ENCODE measurements around the gene THSD4. TPM values are rescaled to one million over a fixed set of nuclear protein-coding genes. Genes with fewer than 3 reads are reported as not detected.

THSD4 gene
- total RNA-seq, 1 experiment from 2014 or later = 21.7 TPM

GRCh38 chr15:71336671-71337070, 221.4 kb downstream of the THSD4 start:
- DNase-seq (ENCODE audit: extremely low read depth, low read depth) = no peak

DNA sequence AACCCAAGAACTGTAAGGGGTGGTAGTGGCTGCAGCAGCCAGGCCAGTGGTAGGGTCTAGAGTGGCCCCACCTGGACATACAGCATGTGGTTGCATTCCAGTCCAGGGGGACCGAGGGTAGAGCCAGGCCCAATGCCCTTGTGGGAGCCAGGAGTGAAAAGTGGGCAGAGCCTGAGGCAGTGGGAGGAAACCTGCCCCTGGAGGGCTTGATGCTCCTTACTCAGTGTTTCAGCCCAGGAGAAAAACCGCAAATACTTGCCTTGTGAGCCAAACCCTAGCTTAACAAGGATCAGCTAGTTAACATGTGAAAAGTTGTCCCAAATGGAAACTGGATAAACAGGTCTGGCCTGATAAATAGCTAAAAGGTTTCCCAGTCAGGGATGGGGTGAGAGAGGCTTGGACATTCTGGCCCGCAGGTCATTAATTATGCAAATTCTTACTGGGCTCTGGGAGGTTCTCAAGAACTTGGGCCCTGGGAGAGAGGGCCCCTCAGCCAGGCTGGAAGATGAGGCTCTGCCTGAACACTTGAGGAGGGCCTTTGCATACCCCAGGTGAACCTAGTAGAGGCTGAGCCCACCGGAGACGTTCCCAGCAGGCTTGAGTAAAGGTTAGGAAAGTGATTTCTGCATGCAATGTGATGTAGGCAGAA, 222.1 kb downstream of the THSD4 start:
- DNase-seq (ENCODE audit: extremely low read depth, low read depth) = no peak

- DNase-seq (ENCODE audit: extremely low read depth, low read depth) = no peak
Measured at GRCh38 chr15:71338265-71338664, 223.0 kb downstream of the THSD4 start.

GRCh38 chr15:71338827-71339542, 223.7 kb downstream of the THSD4 start:
- no peak for DNase-seq (ENCODE audit: extremely low read depth, low read depth)

DNA sequence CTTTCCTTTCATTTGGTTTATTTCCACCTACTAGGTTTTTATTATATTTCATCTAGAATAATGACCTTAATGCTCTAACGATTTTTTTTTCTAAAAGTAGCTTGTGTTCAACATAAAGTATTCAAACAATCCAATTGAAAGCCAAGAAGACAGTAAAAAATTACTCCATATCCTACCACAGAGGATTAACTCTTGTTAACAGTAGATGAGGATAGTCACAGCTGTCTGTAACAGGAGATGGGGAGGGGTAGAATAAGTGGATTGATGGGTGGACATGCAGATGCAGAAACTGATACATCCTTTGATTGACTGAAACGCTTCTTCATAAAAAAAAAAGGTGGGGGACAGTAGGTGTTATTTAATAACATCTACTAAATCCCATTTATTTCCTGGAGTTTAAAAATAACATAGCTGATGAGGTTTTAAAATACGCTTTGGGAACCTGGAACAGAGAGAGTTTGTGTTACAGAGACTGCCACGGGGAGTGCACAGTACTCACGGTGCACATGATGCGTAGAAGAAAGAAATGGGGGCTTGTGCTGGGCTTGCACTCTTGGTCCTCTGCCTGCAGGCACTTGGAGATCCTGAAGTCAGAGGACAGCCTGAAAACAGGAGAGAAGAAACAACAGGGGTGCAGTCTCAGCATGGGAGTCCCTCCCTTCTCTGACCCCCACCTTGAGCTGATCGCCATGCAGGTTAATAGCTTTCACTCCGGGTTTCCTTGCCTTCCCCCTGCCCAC, 226.7 kb downstream of the THSD4 start:
- DNase-seq (ENCODE audit: extremely low read depth, low read depth) = no peak

DNA sequence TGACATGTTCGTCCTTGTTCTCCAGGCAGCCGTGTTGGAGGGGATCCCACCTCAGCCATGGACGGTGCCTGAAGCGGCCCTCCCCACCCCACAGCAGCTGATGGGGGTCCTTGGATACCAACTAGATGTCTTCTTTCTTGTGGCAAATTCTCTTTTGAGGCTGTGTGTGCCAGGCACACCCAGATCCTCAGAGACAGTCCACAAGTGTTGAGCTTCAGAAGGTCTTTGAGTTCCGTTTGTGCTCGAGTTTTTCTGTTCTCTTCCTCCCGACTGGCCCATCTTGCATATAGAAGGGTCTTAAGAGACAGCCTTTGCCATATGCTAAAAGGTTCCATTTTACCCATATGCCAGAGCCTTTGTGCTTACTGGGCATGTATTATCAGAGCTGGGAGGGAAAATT, 227.4 kb downstream of the THSD4 start:
- no peak for DNase-seq (ENCODE audit: extremely low read depth, low read depth)

GRCh38 chr15:71344316-71344715, 229.0 kb downstream of the THSD4 start:
- no peak for DNase-seq (ENCODE audit: extremely low read depth, low read depth)

DNA sequence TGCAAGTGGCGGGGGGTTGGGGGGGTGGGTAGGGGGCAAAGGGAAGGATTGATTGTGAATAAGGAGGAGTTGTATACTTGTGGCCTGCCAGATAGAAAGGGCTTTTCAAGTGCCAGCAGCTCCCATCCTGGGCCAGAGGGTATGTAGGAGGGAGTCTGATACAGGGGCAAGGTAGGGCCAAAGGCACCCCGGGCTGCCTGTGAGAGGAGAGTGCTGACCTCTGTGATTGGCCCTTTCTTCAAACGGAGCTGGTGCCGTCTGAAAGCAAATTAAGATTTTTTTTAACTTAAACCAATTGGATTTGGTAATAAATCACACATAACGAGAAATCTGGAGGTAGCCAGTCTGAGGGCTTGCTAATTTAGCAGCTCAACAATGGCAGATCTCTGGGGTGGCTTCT, 229.9 kb downstream of the THSD4 start:
- no peak for DNase-seq (ENCODE audit: extremely low read depth, low read depth)

DNA sequence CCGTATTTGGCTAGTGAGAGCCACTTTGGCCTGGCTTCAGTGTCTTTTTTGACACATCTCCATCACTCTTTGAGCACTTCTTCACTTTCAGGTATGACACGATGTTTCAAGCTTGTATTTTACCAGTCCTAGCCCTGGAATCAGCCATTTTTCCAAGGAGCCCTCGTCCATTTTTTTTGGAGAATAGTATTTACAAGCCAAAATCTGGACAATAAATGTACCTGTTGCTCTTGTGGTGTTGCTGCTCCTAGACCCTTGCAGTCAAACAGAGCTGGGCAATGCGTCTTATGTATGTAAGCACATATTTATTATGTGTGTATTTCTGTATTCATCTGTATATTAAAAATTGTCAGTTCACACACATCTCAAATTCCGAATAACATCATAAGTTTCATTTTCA, 231.2 kb downstream of the THSD4 start:
- DNase-seq (ENCODE audit: extremely low read depth, low read depth) = no peak

GRCh38 chr15:71348597-71348996, 233.3 kb downstream of the THSD4 start:
- no peak for DNase-seq (ENCODE audit: extremely low read depth, low read depth)

DNA sequence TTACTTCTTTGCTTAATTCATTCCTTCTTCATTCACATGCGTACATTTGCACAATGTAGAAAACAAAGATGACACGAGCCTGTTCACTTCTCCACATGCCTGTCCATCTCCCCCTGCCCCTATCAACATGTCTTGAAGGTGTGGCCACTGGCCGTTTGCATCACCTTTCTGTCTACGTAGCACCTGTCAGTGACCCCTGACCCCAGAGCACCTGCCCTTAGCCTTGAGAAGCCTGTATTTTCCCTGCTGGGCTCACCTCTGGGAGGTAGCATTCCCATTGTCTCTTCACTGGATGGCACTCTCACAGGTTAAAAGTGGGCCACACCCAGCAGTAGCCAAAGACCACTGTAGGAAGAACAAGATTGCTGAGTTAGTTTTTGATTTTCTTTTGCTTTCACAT, 234.1 kb downstream of the THSD4 start:
- no peak for DNase-seq (ENCODE audit: extremely low read depth, low read depth)

- no peak for DNase-seq (ENCODE audit: extremely low read depth, low read depth)
Measured at GRCh38 chr15:71349736-71350526, 234.7 kb downstream of the THSD4 start.

DNA sequence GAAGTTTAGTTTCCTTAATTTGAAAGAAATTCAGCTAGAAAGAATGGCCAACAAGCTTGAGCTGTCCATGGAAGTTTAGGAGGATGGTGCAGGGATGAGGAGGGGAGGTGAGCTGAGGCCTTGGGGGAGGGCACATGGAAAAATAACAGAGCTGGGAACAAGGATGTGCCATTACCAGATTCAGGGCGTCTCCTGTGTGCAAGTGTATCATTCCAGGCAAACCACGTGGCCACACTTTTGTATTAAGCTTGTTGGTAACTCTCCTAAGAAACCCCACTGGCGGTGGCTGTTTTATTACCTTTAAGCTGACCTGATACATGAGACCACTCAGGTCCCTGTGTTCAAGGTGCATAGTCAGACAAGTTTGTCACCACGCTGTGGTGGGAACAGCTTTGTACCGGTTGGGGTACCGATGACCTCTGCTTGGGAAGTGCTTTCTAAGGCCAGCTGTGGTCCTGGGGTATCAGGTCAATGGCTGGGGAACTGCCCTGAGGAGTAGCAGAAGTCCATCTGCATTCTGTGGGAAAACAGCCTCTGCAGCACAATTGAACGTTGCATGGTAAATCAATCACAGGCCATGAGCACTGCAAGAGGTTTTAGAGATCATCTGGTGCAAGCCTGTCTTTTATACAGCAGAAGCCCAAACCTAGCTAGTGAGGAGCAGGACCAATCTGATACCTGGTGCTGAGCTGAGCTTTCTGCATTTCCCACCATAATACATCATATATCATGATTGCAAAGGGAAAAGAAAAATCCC, 235.5 kb downstream of the THSD4 start:
- DNase-seq (ENCODE audit: extremely low read depth, low read depth) = no peak

DNA sequence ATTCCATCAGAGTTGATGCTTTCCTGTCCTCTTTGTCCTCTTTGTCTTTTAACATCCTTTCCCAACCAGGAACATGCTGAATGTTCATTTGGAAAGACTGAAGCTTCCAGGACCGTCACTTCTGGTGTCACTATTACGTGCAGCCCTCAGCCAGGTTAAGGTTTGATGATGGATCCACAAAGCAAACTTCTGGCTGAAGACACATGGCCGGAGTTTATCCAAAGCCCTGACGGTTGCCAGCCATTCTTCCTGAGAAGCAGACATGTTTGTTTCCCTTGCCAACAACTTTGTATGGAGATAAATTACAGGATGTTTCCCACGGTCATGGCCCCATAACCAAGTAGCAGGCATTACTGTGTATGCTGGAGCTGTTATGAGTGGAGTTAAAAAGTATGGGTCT, 236.9 kb downstream of the THSD4 start:
- no peak for DNase-seq (ENCODE audit: extremely low read depth, low read depth)

GRCh38 chr15:71352765-71353164, 237.5 kb downstream of the THSD4 start:
- no peak for DNase-seq (ENCODE audit: extremely low read depth, low read depth)

DNA sequence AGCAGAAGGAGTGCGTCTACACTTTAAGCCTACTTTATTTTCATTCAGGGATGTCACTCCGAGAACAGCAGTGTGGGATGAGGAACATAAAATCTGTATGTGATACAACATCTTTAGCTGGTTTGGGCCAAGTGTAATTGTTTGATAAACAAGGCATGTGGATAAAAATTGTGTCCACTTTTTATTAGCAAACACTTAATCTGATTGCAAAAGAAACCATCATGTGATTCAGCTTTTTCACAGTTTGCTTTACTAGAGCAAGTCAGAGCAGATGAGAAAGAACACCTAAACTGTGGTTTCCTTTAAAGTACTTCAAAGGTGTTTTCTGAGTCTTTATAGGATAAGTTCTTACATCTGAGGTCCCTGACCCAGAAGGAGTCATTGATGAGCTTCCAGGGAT, 237.9 kb downstream of the THSD4 start:
- DNase-seq (ENCODE audit: extremely low read depth, low read depth) = no peak

DNA sequence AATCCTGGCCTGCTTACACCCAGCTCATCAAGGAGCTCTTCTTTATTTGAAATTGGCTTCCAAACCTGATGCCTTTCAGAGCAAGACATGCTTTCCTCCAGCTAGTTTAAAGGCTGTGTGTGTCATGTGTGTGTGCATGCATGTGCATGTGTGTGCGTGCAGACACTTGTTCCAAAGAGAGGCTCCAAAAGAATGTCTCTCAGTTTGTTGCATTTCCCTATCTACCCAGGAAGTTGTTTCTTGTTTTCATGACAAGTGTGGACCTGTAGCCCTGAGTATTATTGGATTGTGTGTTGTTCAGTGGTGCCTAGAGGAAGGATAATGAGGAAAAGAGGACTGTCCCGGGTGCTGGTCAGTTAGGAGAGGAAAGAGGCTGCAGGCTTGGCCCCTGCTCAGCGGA, 240.0 kb downstream of the THSD4 start:
- DNase-seq (ENCODE audit: extremely low read depth, low read depth) = no peak

- DNase-seq (ENCODE audit: extremely low read depth, low read depth) = no peak
Measured at GRCh38 chr15:71357321-71357732, 242.1 kb downstream of the THSD4 start.

GRCh38 chr15:71357967-71358366, 242.7 kb downstream of the THSD4 start:
- no peak for DNase-seq (ENCODE audit: extremely low read depth, low read depth)

- DNase-seq (ENCODE audit: extremely low read depth, low read depth) = no peak
Measured at GRCh38 chr15:71359246-71359645, 244.0 kb downstream of the THSD4 start.

Data from NCI-H460 (cell line).